ENCODE measurements around the gene UAP1L1. TPM values are rescaled to one million over a fixed set of nuclear protein-coding genes. Genes with fewer than 3 reads are reported as not detected.
A peak's percentile ranks its signal among the peaks of the same experiment; 100 is the strongest.
"Not testable (repeated sequence)": the region's sequence is repeated elsewhere in the genome, so short reads cannot be mapped to it uniquely, and the experiment has no call there.

UAP1L1 gene
- total and polyA plus RNA-seq, 9 of the 15 experiments (the other 6 are each of a cell fraction or from before 2014, with no cell fraction given): 0.20 to 8.6 (median 3.7) TPM

- TF ChIP-seq ZNF699 (CRISPR knock-in tag; IDR thresholded peaks at IDR 0.05; ENCODE audit: insufficient replicate concordance): no peak
- TF ChIP-seq, protein P1, sequence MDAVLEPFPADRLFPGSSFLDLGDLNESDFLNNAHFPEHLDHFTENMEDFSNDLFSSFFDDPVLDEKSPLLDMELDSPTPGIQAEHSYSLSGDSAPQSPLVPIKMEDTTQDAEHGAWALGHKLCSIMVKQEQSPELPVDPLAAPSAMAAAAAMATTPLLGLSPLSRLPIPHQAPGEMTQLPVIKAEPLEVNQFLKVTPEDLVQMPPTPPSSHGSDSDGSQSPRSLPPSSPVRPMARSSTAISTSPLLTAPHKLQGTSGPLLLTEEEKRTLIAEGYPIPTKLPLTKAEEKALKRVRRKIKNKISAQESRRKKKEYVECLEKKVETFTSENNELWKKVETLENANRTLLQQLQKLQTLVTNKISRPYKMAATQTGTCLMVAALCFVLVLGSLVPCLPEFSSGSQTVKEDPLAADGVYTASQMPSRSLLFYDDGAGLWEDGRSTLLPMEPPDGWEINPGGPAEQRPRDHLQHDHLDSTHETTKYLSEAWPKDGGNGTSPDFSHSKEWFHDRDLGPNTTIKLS (IDR thresholded peaks at IDR 0.05; ENCODE audit: borderline replicate concordance, low read depth): no peak
- TF ChIP-seq JUN (IDR thresholded peaks at IDR 0.05; ENCODE audit: borderline replicate concordance, low read depth, low read length): no peak
- no peak for TF ChIP-seq JUN (CRISPR knock-in tag; IDR thresholded peaks at IDR 0.05; ENCODE audit: borderline replicate concordance)
- TF ChIP-seq FOXK2 (conservative IDR thresholded peaks at IDR 0.05 in 1 of 2, IDR thresholded peaks at IDR 0.05 in 1 of 2; ENCODE audit: low read depth in 2 of 2): no peak
Measured at GRCh38 chr9:137123468-137123837, 46.1 kb downstream of the UAP1L1 start (continued).

GRCh38 chr9:137123952-137124462 is 46.7 kb downstream of the UAP1L1 start:
- H3K9me1 ChIP-seq (ENCODE audit: control insufficient read depth, insufficient read depth, low read length); H3K27ac ChIP-seq (ENCODE audit: extremely low read depth, low read depth, low read length); BruUV-seq (replicated peaks); in situ Hi-C loops (cut with MboI); H3K36me3 ChIP-seq (ENCODE audit: control insufficient read depth, insufficient read depth, low read length); FAIRE-seq; CTCF ChIA-PET (ENCODE audit: low intra/inter-chr PET ratio); ATAC-seq; DNase-seq (ENCODE audit: extremely low read depth in 1 of 4, low spot score in 3 of 4); H4K20me1 ChIP-seq (replicated peaks; ENCODE audit: control insufficient read depth, insufficient read depth, low read length); H3K9ac ChIP-seq (ENCODE audit: insufficient read depth in 1 of 2, low read depth in 2 of 2, low read length in 2 of 2); H3K27me3 ChIP-seq (ENCODE audit: control insufficient read depth in 2 of 2, insufficient read depth in 2 of 2, low read length in 2 of 2); H3K9me3 ChIP-seq (replicated peaks; ENCODE audit: control insufficient read depth, insufficient read depth, low read depth, low read length); H3K4me2 ChIP-seq (ENCODE audit: insufficient read depth, low read length); H3K4me3 ChIP-seq; H2AFZ ChIP-seq (ENCODE audit: low read depth, low read length); intact Hi-C loops (cut with micrococcal nuclease): not testable (repeated sequence)
- peak; percentile 65 for TF ChIP-seq ZNF121 (CRISPR knock-in tag; conservative IDR thresholded peaks at IDR 0.05)
- H3K4me1 ChIP-seq (replicated peaks in 1 of 2; ENCODE audit: control insufficient read depth in 2 of 2, insufficient read depth in 2 of 2, low read length in 2 of 2): peaks cover 20 to 26% of the 10 kb centered on the region in 2 experiments
- H3K79me2 ChIP-seq (ENCODE audit: control insufficient read depth, insufficient read depth, low read length): peaks cover 29% of the 10 kb centered on the region
- WGBS (ENCODE audit: insufficient coverage, low coverage, missing lambda C conversion rate): 88% methylated on average over 5 of the region's 5 CpGs
- POLR2A ChIA-PET: interaction anchor here (1.5 kb wide), 1 partner anchor 33 kb away, joined by 4 read pairs; no protein-coding TSS in a partner anchor

All from K562 (cell line).